Myocyte (in vitro differentiated cells): ENCODE results near the gene NOSTRIN. TPM values are rescaled to one million over a fixed set of nuclear protein-coding genes. Genes with fewer than 3 reads are reported as not detected.
"Not testable (repeated sequence)": the region's sequence is repeated elsewhere in the genome, so short reads cannot be mapped to it uniquely, and the experiment has no call there.

Source experiments
- DNase-seq: peaks from one replicate; pipeline ENCODE4 v3.0.0-alpha.2; 2012; ENCODE audit warnings: low read depth
- total RNA-seq: library from RNA; depleted of rRNA; stranded (reverse); fragments of >200 nt; gene quantifications from 2 replicates; pipeline ENCODE4 v1.2.3, GENCODE V29; 2014

The NOSTRIN gene
- total RNA-seq, 1 donor from 2014 or later: not detected

GRCh38 chr2:168819050-168819715 lies 16.7 kb downstream of the NOSTRIN start:
- DNase-seq: no peak

DNA sequence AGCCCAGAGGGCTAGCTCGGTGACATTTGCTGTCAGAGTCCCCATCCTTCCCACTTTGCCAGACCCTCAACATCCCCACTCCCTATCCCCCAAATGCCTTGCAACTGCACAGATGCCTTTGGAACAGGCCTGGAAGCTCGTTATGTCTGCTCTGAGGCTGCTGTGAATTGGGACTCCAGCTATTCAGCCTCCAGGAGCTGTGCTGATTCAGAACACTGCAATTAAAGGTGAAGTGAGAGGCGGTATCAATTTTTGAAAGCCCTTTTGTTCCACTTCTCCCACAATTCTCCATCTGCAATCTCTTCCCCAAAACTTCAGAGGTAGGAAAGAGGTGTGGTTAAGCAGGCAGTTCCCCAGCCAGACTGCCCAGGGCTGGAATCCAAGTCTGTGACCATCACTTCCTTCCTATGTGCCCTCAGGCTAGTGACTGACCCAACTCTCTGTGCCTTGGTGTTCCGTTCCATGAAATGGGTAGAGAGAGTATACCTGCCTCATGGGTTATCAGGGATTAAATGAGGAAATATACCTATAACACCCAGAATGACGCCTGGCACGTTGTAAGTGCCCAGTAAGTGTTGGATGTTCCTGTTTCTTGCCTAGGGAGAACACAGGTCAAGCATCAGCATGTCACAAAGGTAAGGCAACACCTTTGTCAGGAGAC lies 17.5 kb downstream of the NOSTRIN start:
- no peak for DNase-seq

GRCh38 chr2:168821577-168821976 lies 19.1 kb downstream of the NOSTRIN start:
- no peak for DNase-seq

DNA sequence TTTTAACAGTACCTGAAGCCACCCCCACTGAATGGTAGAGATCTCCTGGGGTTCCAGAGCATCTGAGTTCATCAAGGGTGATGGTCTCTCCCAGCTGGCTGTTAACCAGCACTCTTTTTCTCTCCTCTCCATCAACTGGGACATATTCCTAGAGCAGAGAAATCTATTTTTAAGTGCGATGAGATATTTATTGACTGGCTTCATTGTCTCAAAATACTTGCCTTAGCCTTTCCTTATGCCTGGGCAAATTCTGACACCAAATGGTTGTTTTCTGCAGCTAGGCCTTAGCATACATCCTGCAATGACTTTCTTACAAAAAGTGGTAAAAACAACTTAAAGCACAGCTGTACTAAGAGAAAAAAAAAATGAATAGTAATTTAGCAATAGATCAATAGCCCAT lies 19.6 kb downstream of the NOSTRIN start:
- DNase-seq: no peak

GRCh38 chr2:168825126-168825525 lies 22.7 kb downstream of the NOSTRIN start:
- no peak for DNase-seq

DNA sequence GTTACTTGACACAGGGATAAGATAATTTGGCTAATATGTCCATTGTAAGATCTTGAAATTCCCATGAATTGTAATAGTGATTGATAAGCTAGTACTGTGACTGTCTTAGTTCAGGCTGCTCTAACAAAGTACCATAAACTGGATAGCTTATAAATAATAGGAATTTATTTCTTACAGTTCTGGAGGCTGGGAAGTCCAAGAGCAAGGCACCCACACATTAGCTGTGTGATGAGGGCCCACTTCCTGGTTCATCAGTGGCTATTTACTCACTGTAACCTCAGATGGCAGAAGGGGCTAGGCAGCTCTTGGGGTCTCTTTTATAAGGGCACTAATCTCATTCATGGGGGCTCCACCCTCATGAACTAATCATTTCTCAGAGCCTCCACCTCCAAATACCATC lies 28.5 kb downstream of the NOSTRIN start:
- DNase-seq: no peak

DNA sequence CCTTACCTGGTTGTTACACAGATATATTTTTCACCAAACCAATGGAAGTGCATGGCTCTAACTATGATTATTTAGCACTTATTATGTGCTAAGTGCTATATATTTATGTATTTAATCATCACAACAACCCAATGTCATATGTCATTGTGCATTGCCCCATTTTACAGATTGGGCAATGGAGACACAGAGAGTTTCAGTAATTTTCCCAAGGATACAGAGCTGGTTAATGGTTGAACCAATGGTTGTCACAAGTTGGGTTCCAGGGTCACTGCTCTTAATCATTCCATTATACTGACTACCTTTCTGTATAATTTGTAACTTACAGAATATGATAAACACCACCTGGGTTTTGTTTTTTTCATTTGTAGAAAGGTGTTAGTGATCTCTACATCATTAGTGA lies 29.2 kb downstream of the NOSTRIN start:
- no peak for DNase-seq

DNA sequence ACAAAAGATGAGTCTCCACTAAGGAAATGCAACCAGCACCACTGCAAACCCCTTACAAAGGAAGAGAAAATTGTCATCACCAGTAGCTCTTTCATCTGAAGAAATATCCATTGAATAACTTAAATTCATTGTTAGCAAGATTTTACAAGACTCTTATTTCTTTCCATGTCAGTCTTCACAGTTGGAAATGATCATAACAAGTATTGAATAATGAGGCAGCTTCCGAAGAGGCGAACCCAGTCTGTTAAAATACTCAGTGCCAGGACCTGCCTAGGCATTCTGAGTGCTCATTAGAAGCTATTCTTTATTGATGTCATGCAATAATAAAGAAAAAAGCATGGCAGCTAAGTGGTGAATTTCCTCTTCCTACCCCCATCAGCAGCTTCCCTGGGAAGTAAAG lies 33.5 kb downstream of the NOSTRIN start:
- no peak for DNase-seq

DNA sequence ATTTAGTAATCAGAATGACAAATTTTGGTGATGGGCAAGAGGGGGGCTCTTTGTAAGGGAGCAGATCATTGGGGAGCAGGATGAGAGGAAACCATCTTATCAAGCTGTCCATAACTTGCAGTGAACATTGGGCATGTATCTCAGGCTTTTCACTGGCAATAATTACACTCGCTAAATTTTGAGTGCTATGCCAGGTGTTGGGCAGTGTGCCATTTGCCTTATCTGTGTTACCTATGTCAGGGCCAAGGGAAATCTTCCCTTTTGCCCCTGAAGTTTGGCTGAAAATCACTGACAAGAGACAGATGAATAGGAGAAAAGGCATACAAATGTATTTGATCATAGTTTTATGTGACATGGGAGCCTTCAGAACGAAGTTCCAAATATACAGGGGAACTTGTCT lies 39.0 kb downstream of the NOSTRIN start:
- no peak for DNase-seq

DNA sequence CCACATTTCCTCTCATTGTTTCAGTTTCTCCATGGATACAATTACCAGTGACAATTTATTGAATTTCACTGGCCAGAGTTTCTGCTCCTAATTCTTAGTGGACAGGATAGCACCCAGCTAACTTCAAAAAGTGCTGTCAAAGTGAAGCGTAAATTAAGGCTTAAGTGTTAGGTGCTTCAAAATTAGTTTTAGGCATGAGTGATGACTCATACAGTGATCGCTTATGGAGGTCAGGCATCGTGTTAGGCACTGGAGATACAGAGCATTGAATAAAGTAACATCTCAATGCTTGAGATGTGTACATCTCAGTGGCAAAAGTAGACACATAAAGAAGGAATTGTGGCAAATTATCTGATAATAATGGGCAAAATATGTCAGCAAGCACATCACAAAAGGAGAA lies 40.8 kb downstream of the NOSTRIN start:
- DNase-seq: no peak

DNA sequence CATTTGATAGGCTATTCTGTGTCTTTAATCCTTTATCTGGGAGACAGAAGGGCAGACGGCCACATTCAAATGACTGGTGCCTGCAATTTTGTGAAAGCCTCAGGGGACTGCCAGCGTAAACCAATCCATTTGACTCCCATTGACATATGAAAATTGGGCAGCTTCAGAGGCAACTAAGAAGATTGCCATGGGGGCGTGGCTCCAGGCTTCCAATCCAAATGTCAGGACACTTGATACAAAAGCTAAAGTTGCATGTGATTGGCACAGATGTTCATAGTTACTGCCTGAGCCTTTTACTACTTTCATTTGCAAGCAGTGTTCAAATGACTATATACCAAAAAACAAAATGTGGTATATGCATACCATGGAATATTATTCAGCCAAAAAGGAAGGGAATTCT lies 45.8 kb downstream of the NOSTRIN start:
- no peak for DNase-seq

- DNase-seq: peak; percentile 45
Observed at GRCh38 chr2:168849610-168850009, 47.2 kb downstream of the NOSTRIN start.

- no peak for DNase-seq
Observed at GRCh38 chr2:168850846-168851245, 48.4 kb downstream of the NOSTRIN start.

GRCh38 chr2:168851674-168852320 lies 49.4 kb downstream of the NOSTRIN start:
- peak; percentile 76 for DNase-seq

GRCh38 chr2:168852481-168852880 lies 50.0 kb downstream of the NOSTRIN start:
- DNase-seq: no peak

DNA sequence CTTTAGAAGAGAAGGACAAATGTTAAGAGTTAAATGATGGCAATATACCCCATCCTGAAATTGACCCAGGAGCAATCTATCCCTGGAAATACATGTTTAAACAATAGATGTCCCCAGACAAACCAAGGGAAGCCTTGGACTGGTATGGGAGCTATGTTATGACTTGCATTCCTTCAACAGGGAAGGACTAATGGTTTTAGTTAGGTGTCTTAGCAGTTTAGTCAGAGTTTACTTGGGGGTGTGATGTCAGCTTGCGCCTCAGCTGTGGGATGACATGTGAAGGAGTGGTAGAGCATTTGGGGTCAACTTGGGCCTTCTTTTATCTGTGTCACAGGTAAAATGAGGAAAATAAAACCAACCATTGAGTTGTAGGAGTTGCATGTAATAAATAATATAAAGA lies 51.0 kb downstream of the NOSTRIN start:
- peak; percentile 40 for DNase-seq

- DNase-seq: no peak
Observed at GRCh38 chr2:168854651-168855050, 52.2 kb downstream of the NOSTRIN start.

GRCh38 chr2:168855601-168856000 lies 53.2 kb downstream of the NOSTRIN start:
- no peak for DNase-seq

GRCh38 chr2:168858146-168858545 lies 55.7 kb downstream of the NOSTRIN start:
- no peak for DNase-seq

DNA sequence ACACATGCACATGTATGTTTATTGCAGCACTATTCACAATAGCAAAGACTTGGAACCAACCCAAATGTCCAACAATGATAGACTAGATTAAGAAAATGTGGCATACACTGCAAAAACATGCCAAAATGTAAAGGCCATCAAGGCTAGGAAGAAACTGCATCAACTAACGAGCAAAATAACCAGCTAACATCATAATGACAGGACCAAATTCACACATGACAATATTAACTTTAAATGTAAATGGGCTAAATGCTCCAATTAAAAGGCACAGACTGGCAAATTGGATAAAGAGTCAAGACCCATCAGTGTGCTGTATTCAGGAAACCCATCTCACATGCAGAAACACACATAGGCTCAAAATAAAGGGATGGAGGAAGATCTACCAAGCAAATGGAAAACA lies 64.7 kb downstream of the NOSTRIN start:
- DNase-seq: not testable (repeated sequence)

DNA sequence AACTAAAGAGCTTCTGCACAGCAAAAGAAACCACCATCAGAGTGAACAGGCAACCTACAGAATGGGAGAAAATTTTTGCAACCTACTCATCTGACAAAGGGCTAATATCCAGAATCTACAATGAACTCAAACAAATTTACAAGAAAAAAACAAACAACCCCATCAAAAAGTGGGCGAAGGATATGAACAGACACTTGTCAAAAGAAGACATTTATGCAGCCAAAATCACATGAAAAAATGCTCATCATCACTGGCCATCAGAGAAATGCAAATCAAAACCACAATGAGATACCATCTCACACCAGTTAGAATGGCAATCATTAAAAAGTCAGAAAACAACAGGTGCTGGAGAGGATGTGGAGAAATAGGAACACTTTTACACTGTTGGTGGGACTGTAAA lies 67.9 kb downstream of the NOSTRIN start:
- DNase-seq: not testable (repeated sequence)

GRCh38 chr2:168870824-168871223 lies 68.4 kb downstream of the NOSTRIN start:
- not testable (repeated sequence) for DNase-seq
